H1 (cell line): ENCODE results near the gene TTF1. TPM values are rescaled to one million over a fixed set of nuclear protein-coding genes. Genes with fewer than 3 reads are reported as not detected.
A peak's percentile ranks its signal among the peaks of the same experiment; 100 is the strongest.

Experiments
- CTCF ChIA-PET: fragments of 300-600 bp; sonication (Branson Sonifier 250); formaldehyde crosslinking; loops from one replicate; lab custom pipeline; 2021; ENCODE audit not compliant: partially characterized antibody; lab: Charles Lee
- POLR2A ChIA-PET: fragments of 300-600 bp; sonication (Branson Sonifier 250); formaldehyde crosslinking; loops from one replicate; lab custom pipeline; 2021; ENCODE audit warnings: inconsistent platforms; ENCODE audit not compliant: partially characterized antibody; lab: Charles Lee
- DNase-seq, 2 experiments: peaks; one replicate each; pipeline versions ENCODE4 v3.0.0 to v3.0.0-alpha.2; 2010 to 2022; ENCODE audit warnings: low spot score in 2 of 2, low read depth in 1 of 2, mixed read lengths in 1 of 2
- FAIRE-seq: peaks from 2 replicates; lab custom pipeline; 2011; peaks lifted over from hg19 to GRCh38; lab: Jason Lieb, UNC
- H2AFZ ChIP-seq: 2 replicates; pipeline ENCODE4 v1.8.1; 2012; ENCODE audit warnings: low read length, inconsistent platforms
- H2AK5ac ChIP-seq: 2 replicates; pipeline ENCODE4 v1.6.1; 2013; ENCODE audit warnings: low read depth, low read length
- H2BK120ac ChIP-seq: replicated peaks from 2 replicates; pipeline ENCODE3; 2013; ENCODE audit warnings: low read depth, low read length, inconsistent platforms
- H2BK12ac ChIP-seq: 2 replicates; pipeline ENCODE4 v1.6.1; 2013; ENCODE audit warnings: low read depth, low read length
- H2BK15ac ChIP-seq: 2 replicates; pipeline ENCODE4 v1.6.1; 2013; ENCODE audit warnings: low read length
- H2BK20ac ChIP-seq: 2 replicates; pipeline ENCODE4 v1.6.1; 2013; ENCODE audit warnings: low read length
- H2BK5ac ChIP-seq: 2 replicates; pipeline ENCODE4 v1.6.1; 2013; ENCODE audit warnings: low read depth, low read length
- H3K14ac ChIP-seq: 2 replicates; pipeline ENCODE4 v1.6.1; 2013; ENCODE audit warnings: inconsistent platforms; ENCODE audit not compliant: insufficient read length
- H3K18ac ChIP-seq: 2 replicates; pipeline ENCODE4 v1.6.1; 2013; ENCODE audit warnings: low read length; ENCODE audit errors: extremely low read depth
- H3K23ac ChIP-seq: 2 replicates; pipeline ENCODE4 v1.6.1; 2013; ENCODE audit warnings: inconsistent platforms; ENCODE audit not compliant: insufficient read length
- H3K23me2 ChIP-seq: 2 replicates; pipeline ENCODE4 v1.6.1; 2013; ENCODE audit warnings: low read depth, low read length
- H3K27ac ChIP-seq: 2 replicates; pipeline ENCODE4 v1.6.1; 2011; ENCODE audit warnings: low read depth, low read length, inconsistent platforms
- H3K27me3 ChIP-seq, 4 experiments: replicated peaks in 1 of 4; 1 replicate in 1 of 4; 2 replicates in 3 of 4; pipeline versions ENCODE4 v1.6.1 to v1.8.1; 2011 to 2013; ENCODE audit warnings: low read length in 3 of 4, mild to moderate bottlenecking in 3 of 4, inconsistent platforms in 2 of 4, mixed read lengths in 2 of 4, moderate library complexity in 1 of 4; ENCODE audit not compliant: control insufficient read depth in 3 of 4, insufficient read depth in 3 of 4; ENCODE audit errors: extremely low read depth in 1 of 4
- H3K36me3 ChIP-seq, 4 experiments: 2 replicates each; pipeline versions ENCODE4 v1.6.1 to v1.8.1; 2011 to 2013; ENCODE audit warnings: mild to moderate bottlenecking in 4 of 4, low read length in 3 of 4, moderate library complexity in 2 of 4, control low read depth in 1 of 4, inconsistent platforms in 1 of 4; ENCODE audit not compliant: insufficient read depth in 4 of 4, control insufficient read depth in 2 of 4
- H3K4ac ChIP-seq: replicated peaks from 2 replicates; pipeline ENCODE3; 2013; ENCODE audit warnings: low read length, low read depth, mixed read lengths, inconsistent platforms; ENCODE audit not compliant: insufficient read length
- H3K4me1 ChIP-seq, 4 experiments: replicated peaks in 1 of 4; 1 replicate in 1 of 4; 2 replicates in 3 of 4; pipeline versions ENCODE4 v1.6.1 to v1.8.1; 2011 to 2013; ENCODE audit warnings: low read length in 3 of 4, inconsistent platforms in 2 of 4, mixed read lengths in 1 of 4; ENCODE audit not compliant: insufficient read depth in 4 of 4, control insufficient read depth in 3 of 4
- H3K4me2 ChIP-seq, 2 experiments: 2 replicates each; pipeline versions ENCODE4 v1.6.1 to v1.8.1; 2011 to 2013; ENCODE audit warnings: low read depth in 2 of 2, low read length in 2 of 2, control low read depth in 1 of 2, inconsistent platforms in 1 of 2, mild to moderate bottlenecking in 1 of 2; ENCODE audit not compliant: insufficient read depth in 1 of 2
- H3K4me3 ChIP-seq, 4 experiments: fragments of 200-600, 300-600 bp in 1 of 4; sonication (generic), shearing (Covaris generic), sonication (Bioruptor Twin) in 1 of 4; 2 replicates each; pipeline versions ENCODE4 v1.5.1 to v1.8.1; 2011 to 2016; ENCODE audit warnings: low read length in 4 of 4, low read depth in 3 of 4, control low read depth in 2 of 4, inconsistent platforms in 2 of 4, mild to moderate bottlenecking in 2 of 4, mixed read lengths in 1 of 4, moderate library complexity in 1 of 4; ENCODE audit not compliant: insufficient read depth in 2 of 4; ENCODE audit errors: extremely low read depth in 1 of 4
- H3K56ac ChIP-seq: replicated peaks from 2 replicates; pipeline ENCODE3; 2013; ENCODE audit warnings: low read depth, mild to moderate bottlenecking, mixed read lengths, low read length, inconsistent platforms; ENCODE audit not compliant: insufficient read length
- H3K79me1 ChIP-seq: 2 replicates; pipeline ENCODE4 v1.6.1; 2013; ENCODE audit warnings: low read depth, low read length, control low read depth
- H3K79me2 ChIP-seq, 2 experiments: 2 replicates each; pipeline versions ENCODE4 v1.6.1 to v1.8.1; 2012 to 2013; ENCODE audit warnings: low read length in 2 of 2, mild to moderate bottlenecking in 2 of 2, inconsistent platforms in 1 of 2; ENCODE audit not compliant: insufficient read depth in 2 of 2, control insufficient read depth in 1 of 2
- H3K9ac ChIP-seq, 4 experiments: replicated peaks in 1 of 4; 1 replicate in 1 of 4; 2 replicates in 3 of 4; pipeline versions ENCODE4 v1.6.1 to v1.8.1; 2011 to 2013; ENCODE audit warnings: low read depth in 3 of 4, low read length in 3 of 4, control low read depth in 2 of 4, mild to moderate bottlenecking in 2 of 4, moderate library complexity in 2 of 4, inconsistent platforms in 1 of 4; ENCODE audit errors: extremely low read depth in 1 of 4
- H3K9me3 ChIP-seq, 2 experiments: 2 replicates each; pipeline versions ENCODE4 v1.6.1 to v1.8.1; 2012 to 2013; ENCODE audit warnings: mild to moderate bottlenecking in 2 of 2, moderate library complexity in 2 of 2, control low read depth in 1 of 2, inconsistent platforms in 1 of 2, low read depth in 1 of 2, low read length in 1 of 2, mixed read lengths in 1 of 2; ENCODE audit not compliant: insufficient read depth in 2 of 2
- H4K20me1 ChIP-seq, 2 experiments: replicated peaks in 1 of 2; 2 replicates each; pipeline versions ENCODE3 to v1.8.1; 2011 to 2013; ENCODE audit warnings: inconsistent platforms in 2 of 2, low read length in 2 of 2, mild to moderate bottlenecking in 1 of 2; ENCODE audit not compliant: insufficient read depth in 2 of 2, control insufficient read depth in 1 of 2
- H4K5ac ChIP-seq: 2 replicates; pipeline ENCODE4 v1.6.1; 2013; ENCODE audit warnings: low read length, low read depth, mixed read lengths, inconsistent platforms; ENCODE audit not compliant: insufficient read length
- H4K8ac ChIP-seq: 2 replicates; pipeline ENCODE4 v1.8.0; 2013; ENCODE audit warnings: mild to moderate bottlenecking, moderate library complexity, low read length, inconsistent platforms; ENCODE audit not compliant: insufficient read depth; ENCODE audit errors: extremely low read depth
- H4K91ac ChIP-seq: replicated peaks from 2 replicates; pipeline ENCODE3; 2013; ENCODE audit warnings: low read length, mixed read lengths, inconsistent platforms; ENCODE audit not compliant: insufficient read length
- ATF2 ChIP-seq: IDR thresholded peaks from 2 replicates; pipeline ENCODE4 v1.6.1; 2012; ENCODE audit warnings: low read length, inconsistent platforms
- BACH1 ChIP-seq: IDR thresholded peaks from 2 replicates; pipeline ENCODE4 v1.6.1; 2012; ENCODE audit warnings: low read length, improper control_type of control experiment
- CEBPB ChIP-seq: IDR thresholded peaks from 2 replicates; pipeline ENCODE4 v1.6.1; 2012; ENCODE audit warnings: low read depth, low read length
- CHD1 ChIP-seq: IDR thresholded peaks from 2 replicates; pipeline ENCODE4 v1.6.1; 2012; ENCODE audit warnings: low read depth, low read length, improper control_type of control experiment
- HDAC6 ChIP-seq: IDR thresholded peaks from one replicate; pipeline ENCODE4 v1.7.1; 2012; ENCODE audit warnings: low read depth, mild to moderate bottlenecking, inconsistent platforms, low read length, moderate library complexity
- MAFK ChIP-seq: IDR thresholded peaks from 2 replicates; pipeline ENCODE4 v1.6.1; 2012; ENCODE audit warnings: low read depth, mild to moderate bottlenecking, improper control_type of control experiment, low read length
- SIN3A ChIP-seq, 2 experiments: IDR thresholded peaks in 1 of 2; conservative IDR thresholded peaks in 1 of 2; 2 replicates each; pipeline ENCODE4 v1.6.1; 2011 to 2012; ENCODE audit warnings: low read length in 2 of 2, improper control_type of control experiment in 1 of 2, low read depth in 1 of 2, mild to moderate bottlenecking in 1 of 2
- SIRT6 ChIP-seq: IDR thresholded peaks from one replicate; pipeline ENCODE4 v1.7.1; 2012; ENCODE audit warnings: low read length, inconsistent platforms
- SRF ChIP-seq: IDR thresholded peaks from 2 replicates; pipeline ENCODE4 v1.6.1; 2011; ENCODE audit warnings: mild to moderate bottlenecking, low read depth, low read length, moderate library complexity
- TCF12 ChIP-seq: IDR thresholded peaks from 2 replicates; pipeline ENCODE4 v1.6.1; 2011; ENCODE audit warnings: low read depth, mild to moderate bottlenecking, low read length
- TEAD4 ChIP-seq: IDR thresholded peaks from 2 replicates; pipeline ENCODE4 v1.6.1; 2012; ENCODE audit warnings: low read depth, low read length, inconsistent platforms, mixed read lengths
- WGBS, 2 experiments: shearing (Covaris generic) in 1 of 2; methylation state at CpG; one replicate each; pipeline versions ENCODE4 v1.1.6 to v1.1.7; 2013 to 2015; ENCODE audit warnings: low lambda C conversion rate in 2 of 2, mixed read lengths in 2 of 2, inconsistent platforms in 1 of 2, low coverage in 1 of 2, missing lambda C conversion rate in 1 of 2; ENCODE audit not compliant: insufficient replicate concordance in 2 of 2, insufficient coverage in 1 of 2, insufficient read length in 1 of 2; ENCODE audit errors: extremely low coverage in 1 of 2, missing lambda C conversion rate in 1 of 2; 5-methylcytosine and 5-hydroxymethylcytosine counted together
- polyA plus RNA-seq, 7 experiments: library from polyadenylated mRNA; depleted of rRNA in 3 of 7; stranded (reverse) in 5 of 7; unstranded in 2 of 7; fragments of >200 nt in 5 of 7; fragments of 200-250 nt in 2 of 7; gene quantifications; 1 replicate in 5 of 7; 2 replicates in 1 of 7; 4 replicates in 1 of 7; pipeline versions ENCODE4 v1.2.1 to v1.2.3, GENCODE V29; 2011 to 2013; ENCODE audit warnings: missing spikeins in 2 of 7, mixed read lengths in 2 of 7
- total RNA-seq: library from RNA; stranded (reverse); fragmentation: NEBNext Ultra II Directional; extraction: Animal tissue kit (Norgen Biotek cat#: 25700); gene quantifications from 2 replicates; pipeline ENCODE4 v1.2.1, GENCODE V29; 2021

Gene TTF1
- total and polyA plus RNA-seq, 2 of the 8 experiments (the other 6 are each of a cell fraction or from before 2014, with no cell fraction given): 7.8 to 22.2 TPM

- H3K9ac ChIP-seq: no peak overlapping the region; a peak in 1 of 7 replicates
- H3K79me2 ChIP-seq: no peaks in the 10 kb centered on the region
- H3K36me3 ChIP-seq: no peaks in the 10 kb centered on the region
- DNase-seq: no peak
- no peaks in the 10 kb centered on the region for H4K20me1 ChIP-seq
- no peaks in the 10 kb centered on the region for H3K79me1 ChIP-seq
- H3K18ac ChIP-seq: no peak overlapping the region; the same call in 1 of the 2 replicates
- POLR2A ChIA-PET: interaction anchor here (1.0 kb wide), 1 partner anchor 9 kb away, joined by 3 read pairs; no protein-coding TSS in a partner anchor
- no peak overlapping the region for H4K5ac ChIP-seq
- no peak overlapping the region for H3K23ac ChIP-seq
- 81% methylated on average over 17 of the region's 17 CpGs; no CpG with 5 or more reads in 1 of the 2 experiments for WGBS, 2 experiments
- no peak overlapping the region for H2BK120ac ChIP-seq
- CTCF ChIA-PET: interaction anchor here (0.7 to 1.7 kb wide), 4 partner anchors 8 to 120 kb away, joined by 3 to 4 read pairs (median 4); no protein-coding TSS in a partner anchor
- H3K4me2 ChIP-seq: peak overlapping the region in 1 of 2 experiments; percentile 11; a peak in 1 of 4 replicates
- H2BK5ac ChIP-seq: no peak overlapping the region
- peaks cover 0 to 10% (median 2%) of the 10 kb centered on the region in 4 experiments; a peak in 5 of 7 replicates for H3K27me3 ChIP-seq
- H3K4me1 ChIP-seq: peaks cover 4 to 16% (median 13%) of the 10 kb centered on the region in 4 experiments; a peak in 6 of 7 replicates
- H4K8ac ChIP-seq: no peak overlapping the region
- H2BK20ac ChIP-seq: no peak overlapping the region
- H2AK5ac ChIP-seq: no peak overlapping the region
- no peak overlapping the region for H3K27ac ChIP-seq
- H3K4me3 ChIP-seq: no peak overlapping the region
- no peak overlapping the region for H4K91ac ChIP-seq
- H3K56ac ChIP-seq: no peak overlapping the region
- no peak for FAIRE-seq
- no peak overlapping the region for H2BK15ac ChIP-seq
- no peak overlapping the region for H2BK12ac ChIP-seq
- no peaks in the 10 kb centered on the region for H3K9me3 ChIP-seq
- no peaks in the 10 kb centered on the region for H3K23me2 ChIP-seq
- no peak overlapping the region for H3K14ac ChIP-seq
- no peak overlapping the region for H3K4ac ChIP-seq
- no peak overlapping the region for H2AFZ ChIP-seq
- TF ChIP-seq TCF12 (no peak), MAFK (no peak), SIRT6 (no peak), ATF2 (no peak), HDAC6 (no peak), TEAD4 (no peak), SRF (no peak), CEBPB (no peak), CHD1 (no peak), BACH1 (no peak), SIN3A (conservative IDR thresholded peaks at IDR 0.05 in 1 of 2, IDR thresholded peaks at IDR 0.05 in 1 of 2; ENCODE audit: low read depth in 1 of 2, low read length in 2 of 2) (no peak)
These were observed 20.2 kb upstream of the TTF1 start for GRCh38 chr9:132426639-132427414.
